Measurements from ENCODE around the gene C14orf119.
A peak's percentile ranks its signal among the peaks of the same experiment; 100 is the strongest.

GRCh38 chr14:23094666-23095195 lies 574 bp upstream of the C14orf119 start, which contains the start of gene ACIN1:
- TF ChIP-seq CTCF (IDR thresholded peaks at IDR 0.05) (no peak), POLR2A (IDR thresholded peaks at IDR 0.05) (peak; percentile 3)
